KBM-7 (cell line): Measurements from ENCODE around the gene TFEC.
"Not testable (repeated sequence)": the region's sequence is repeated elsewhere in the genome, so short reads cannot be mapped to it uniquely, and the experiment has no call there.

Experiments
- DNase-seq: peaks from one replicate; pipeline ENCODE4 v3.0.0-alpha.2; 2015
- in situ Hi-C: fragments of 300-500 bp; cut with MboI; formaldehyde crosslinking; loops from 2 replicates; pipeline ENCODE4 v1.14.3; 2020; ENCODE audit warnings: low sequenced_read_pairs, low pct_unique_long_range_greater_than_20kb, mixed read lengths

The TFEC gene

GRCh38 chr7:116004762-116005161, 25.8 kb downstream of the TFEC start:
- in situ Hi-C loops, DNase-seq: not testable (repeated sequence)

DNA sequence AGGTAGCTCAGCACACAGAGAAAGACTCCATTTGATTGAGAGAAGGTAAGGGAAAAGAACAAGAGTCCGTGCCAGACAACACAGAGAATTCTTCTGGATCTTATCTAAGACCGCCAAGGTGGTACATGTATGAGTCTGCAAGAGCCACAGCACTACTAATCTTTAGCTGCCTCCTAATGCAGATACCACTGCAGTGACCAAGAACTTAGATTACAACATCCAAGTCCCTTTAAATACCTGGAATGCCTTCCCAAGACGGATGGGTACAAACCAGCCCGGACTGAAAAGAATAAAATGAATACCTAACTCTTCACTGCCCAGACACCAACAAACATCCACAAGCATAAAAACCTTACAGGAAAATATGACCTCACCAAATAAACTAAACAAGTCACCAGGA, 33.3 kb downstream of the TFEC start:
- in situ Hi-C loops, result no loop called here

GRCh38 chr7:115995701-115996100, 34.9 kb downstream of the TFEC start:
- DNase-seq, result no peak
- in situ Hi-C loops, result no loop called here

More for the DNA sequence above, 33.3 kb downstream of the TFEC start:
- DNase-seq, result no peak

DNA sequence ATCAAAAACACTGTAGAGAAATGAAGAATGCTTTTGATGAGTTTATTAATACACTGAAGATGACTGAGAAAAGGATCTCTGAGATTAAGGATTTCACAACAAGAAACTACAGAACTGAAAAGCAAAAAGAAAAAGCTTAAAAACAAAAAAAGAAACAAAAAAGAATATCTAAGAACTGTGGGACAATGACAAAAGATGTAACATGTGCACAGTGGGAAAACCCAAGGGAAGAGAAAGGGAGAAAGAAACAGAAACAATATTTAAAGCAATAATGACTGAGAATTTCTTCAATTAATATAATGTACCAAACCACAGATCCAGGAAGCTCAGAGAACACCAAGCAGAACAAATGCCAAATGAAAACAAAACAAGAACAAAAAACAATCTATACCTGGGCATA, 42.2 kb downstream of the TFEC start:
- in situ Hi-C loops, result no loop called here
- DNase-seq, result no peak

GRCh38 chr7:115987486-115987885, 43.1 kb downstream of the TFEC start:
- in situ Hi-C loops, result no loop called here
- no peak for DNase-seq

- in situ Hi-C loops, result no loop called here
- no peak for DNase-seq
These were observed 46.5 kb downstream of the TFEC start for GRCh38 chr7:115984105-115984504.

DNA sequence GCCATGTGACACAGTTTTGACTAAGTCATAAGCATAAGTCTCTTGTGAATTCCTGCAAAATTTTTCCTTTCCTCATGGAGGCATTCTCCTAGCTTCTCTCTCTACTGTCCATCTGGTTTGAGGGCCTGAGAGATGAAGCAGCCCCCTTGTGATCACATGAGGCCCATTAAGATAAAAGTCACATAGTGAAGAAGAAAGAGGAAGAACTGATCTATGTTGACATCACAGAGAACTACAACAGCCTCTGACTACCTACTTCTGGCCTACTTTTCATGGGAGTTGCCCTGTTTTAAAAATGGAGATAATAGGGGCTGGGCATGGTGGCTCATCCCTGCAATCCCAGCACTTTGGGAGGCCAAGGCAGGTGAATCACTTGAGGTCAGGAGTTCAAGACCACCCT, 50.4 kb downstream of the TFEC start:
- in situ Hi-C loops, result no loop called here
- no peak for DNase-seq

GRCh38 chr7:115976651-115977050, 53.9 kb downstream of the TFEC start:
- in situ Hi-C loops, result no loop called here
- no peak for DNase-seq

GRCh38 chr7:115975766-115976165, 54.8 kb downstream of the TFEC start:
- DNase-seq, result no peak
- in situ Hi-C loops, result no loop called here

GRCh38 chr7:115973406-115973805, 57.2 kb downstream of the TFEC start:
- in situ Hi-C loops, result no loop called here
- no peak for DNase-seq

DNA sequence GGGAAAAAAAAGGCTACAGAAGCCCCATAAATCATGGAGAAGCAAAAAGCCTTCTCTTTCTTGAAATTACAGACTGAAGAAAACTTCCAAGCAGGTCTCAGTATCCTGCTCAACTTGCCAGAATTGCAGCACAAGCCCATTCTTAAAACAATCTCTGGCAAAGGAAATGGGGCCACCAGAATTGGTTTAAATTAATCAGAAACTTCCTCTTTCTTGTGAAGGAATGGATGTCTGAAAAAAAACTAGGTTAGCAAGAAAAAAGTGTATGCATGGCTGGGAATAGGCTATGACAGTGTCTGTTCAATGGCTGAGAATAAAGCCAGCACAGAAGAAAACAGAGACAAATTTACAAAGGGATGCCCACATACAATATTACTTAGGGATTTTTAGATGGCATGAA, 59.1 kb downstream of the TFEC start:
- in situ Hi-C loops, result no loop called here
- DNase-seq, result peak; percentile 62

GRCh38 chr7:115968596-115968995, 62.0 kb downstream of the TFEC start:
- DNase-seq, result no peak
- in situ Hi-C loops, result no loop called here

DNA sequence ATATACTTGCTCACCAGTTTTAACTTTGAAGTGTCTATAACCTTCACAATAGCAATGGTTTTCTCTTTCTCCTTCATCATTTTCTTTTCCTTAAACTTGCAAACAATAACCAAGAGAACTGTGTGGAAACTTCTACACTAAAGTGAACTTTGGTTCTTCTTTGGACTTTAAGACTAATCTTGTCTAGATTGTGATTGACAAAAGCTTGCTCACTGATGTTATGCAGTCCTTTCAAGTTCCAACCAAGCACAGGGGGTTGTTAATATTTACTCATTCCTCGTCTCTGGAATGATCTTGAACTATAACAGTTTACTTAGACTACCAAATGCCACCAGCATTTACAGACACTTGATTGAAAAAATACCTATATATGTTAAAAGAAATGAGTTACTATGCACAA, 62.4 kb downstream of the TFEC start:
- in situ Hi-C loops, result no loop called here
- no peak for DNase-seq

DNA sequence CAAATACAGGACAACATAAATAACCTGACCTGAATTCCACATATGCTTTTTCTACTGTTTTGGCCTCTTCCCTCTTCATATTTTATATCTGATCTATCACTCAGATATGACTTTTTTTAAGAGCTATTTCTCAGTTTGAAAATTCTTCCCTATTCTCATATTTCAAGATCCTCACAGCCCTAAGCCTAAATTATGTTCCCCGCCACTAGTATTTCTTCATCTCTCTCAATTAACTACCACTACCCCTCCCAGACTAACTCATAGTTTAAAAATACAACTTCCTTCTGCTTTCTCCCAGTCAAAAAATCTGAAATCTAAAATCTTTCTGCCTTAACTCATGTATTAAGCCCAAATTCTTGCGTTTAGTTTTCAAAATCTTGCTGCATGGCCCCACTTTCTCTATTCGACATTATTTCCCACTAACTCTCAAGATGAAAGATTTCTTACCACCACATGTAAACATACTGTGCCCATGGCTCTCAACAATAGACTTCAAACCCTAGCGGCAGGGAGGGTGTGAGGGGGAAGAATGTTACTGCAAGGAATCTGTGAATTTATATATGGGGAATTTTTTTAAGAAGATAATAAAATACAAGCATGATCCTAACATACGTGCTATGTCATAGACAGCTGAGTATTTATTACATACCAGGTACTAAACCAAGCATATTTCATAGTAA, 64.6 kb downstream of the TFEC start:
- in situ Hi-C loops, result no loop called here
- peak; percentile 36 for DNase-seq

GRCh38 chr7:115965236-115965635, 65.3 kb downstream of the TFEC start:
- in situ Hi-C loops, result no loop called here
- no peak for DNase-seq

DNA sequence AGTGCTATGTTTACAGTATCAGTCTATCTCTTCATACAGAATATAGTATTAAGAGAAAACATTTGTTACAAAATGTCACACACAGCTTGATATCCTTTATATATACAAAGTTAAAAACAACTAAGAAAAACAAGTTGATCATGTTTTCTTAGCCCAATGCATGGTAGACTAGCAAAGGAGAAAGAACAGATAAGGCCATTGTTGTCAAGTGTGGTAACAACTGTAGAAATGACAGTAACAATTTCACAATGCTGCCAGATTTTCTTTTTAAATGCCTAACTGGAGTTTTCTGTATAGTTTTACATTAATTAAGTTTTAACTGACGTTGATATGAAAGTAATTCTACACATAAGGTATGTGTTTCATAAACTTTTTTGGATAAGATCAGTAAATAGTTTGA, 65.8 kb downstream of the TFEC start:
- DNase-seq, result no peak
- in situ Hi-C loops, result no loop called here

GRCh38 chr7:115962340-115962739, 68.2 kb downstream of the TFEC start:
- DNase-seq, result no peak
- in situ Hi-C loops, result no loop called here

DNA sequence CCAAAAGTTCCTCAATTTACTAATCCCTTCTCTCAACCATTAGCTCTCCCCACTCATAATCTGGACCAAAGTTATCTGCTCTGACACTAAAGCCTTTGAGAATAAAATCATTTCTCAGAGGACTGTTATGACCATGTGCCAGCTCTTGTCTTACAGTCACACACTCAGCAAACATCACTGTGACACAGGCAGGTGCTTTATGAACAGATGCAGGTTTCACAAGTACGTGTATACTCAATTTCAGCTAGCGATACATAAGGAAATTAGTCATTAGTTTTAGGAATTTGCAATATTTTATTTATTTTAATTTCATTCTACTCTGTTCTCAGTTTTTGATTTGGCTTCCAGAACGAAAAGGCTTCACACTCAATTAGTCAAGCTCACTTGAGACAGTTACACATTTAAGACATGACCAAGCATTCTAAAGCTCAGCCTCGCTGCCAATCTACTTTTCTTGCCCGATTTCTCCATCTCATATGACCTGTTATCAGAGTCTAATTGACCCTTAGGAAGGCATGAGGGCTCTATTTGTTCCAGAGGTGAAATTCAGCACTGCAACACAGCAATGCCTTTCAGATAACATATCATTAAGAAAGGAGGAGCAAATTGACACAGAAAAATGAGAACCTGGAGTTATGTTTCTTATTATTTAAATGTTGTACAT, 76.8 kb downstream of the TFEC start:
- no peak for DNase-seq
- in situ Hi-C loops, result no loop called here

DNA sequence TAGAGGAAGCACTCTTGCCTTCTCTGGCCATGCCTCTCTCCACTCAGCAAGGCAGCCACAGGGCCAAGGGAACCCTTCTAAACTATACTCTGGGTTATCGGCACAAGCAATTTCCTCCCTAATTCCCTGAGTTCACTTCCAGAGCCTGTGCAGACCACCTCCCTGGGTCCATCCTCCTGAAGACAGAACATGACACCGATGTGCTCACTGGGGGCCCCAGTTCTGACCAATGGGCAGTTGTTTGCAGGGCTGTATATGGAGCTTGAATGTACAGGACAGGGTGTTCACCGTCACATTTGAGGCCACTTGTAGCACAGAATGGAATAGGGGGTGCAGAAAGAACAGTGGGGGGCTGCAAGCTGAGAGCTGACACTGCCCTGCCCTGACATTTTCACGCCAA, 77.7 kb downstream of the TFEC start:
- in situ Hi-C loops, result no loop called here
- no peak for DNase-seq

- no peak for DNase-seq
These were observed 79.0 kb downstream of the TFEC start for GRCh38 chr7:115951547-115951946.

GRCh38 chr7:115941703-115942268, 88.8 kb downstream of the TFEC start:
- DNase-seq, result no peak
- in situ Hi-C loops, result no loop called here

More at GRCh38 chr7:115951547-115951946, 79.0 kb downstream of the TFEC start:
- in situ Hi-C loops, result no loop called here
